K562 treated with DMSO at 1 percent for 24 hours (cell line): ENCODE data around the gene SHC1. TPM values are rescaled to one million over a fixed set of nuclear protein-coding genes. Genes with fewer than 3 reads are reported as not detected.

Experiments used
- total RNA-seq: library from RNA; unstranded; fragments of 300-600 nt; gene quantifications from 2 replicates; pipeline ENCODE4 v1.2.3, GENCODE V29; 2022; ENCODE audit warnings: low read depth; ENCODE audit not compliant: insufficient read depth

SHC1 gene
- 53.7 and 61.2 TPM in 2 replicates for total RNA-seq

GRCh38 chr1:154970631-154971340 lies at the start of gene SHC1:
TSS of gene SHC1 (minus strand) at chr1:154970747. CDS start at chr1:154970526, 221 bp downstream.

GRCh38 chr1:155002464-155003226 lies 32.1 kb upstream of the SHC1 start, which contains the start of gene ZBTB7B:
TSS of gene ZBTB7B (plus strand) at chr1:155002802. CDS start at chr1:155014661, 11,859 bp downstream.

GRCh38 chr1:154993572-154994268 lies 23.2 kb upstream of the SHC1 start, which contains the start of gene LENEP:
TSS of gene LENEP (plus strand) at chr1:154993586. CDS start at chr1:154993608, 22 bp downstream.

GRCh38 chr1:154982897-154983648 lies 12.5 kb upstream of the SHC1 start, which contains the start of gene FLAD1:
TSS of gene FLAD1 (plus strand) at chr1:154983344. CDS start at chr1:154983695, 351 bp downstream.

GRCh38 chr1:154974102-154974807 lies 3.7 kb upstream of the SHC1 start, which contains the start of gene CKS1B:
TSS of gene CKS1B (plus strand) at chr1:154974681. CDS start at chr1:154974746, 65 bp downstream.

GRCh38 chr1:154961207-154962155 lies 9.1 kb downstream of the SHC1 start, which contains the start of gene PYGO2:
TSS of gene PYGO2 (minus strand) at chr1:154961782. CDS start at chr1:154961576, 206 bp downstream.

GRCh38 chr1:154955718-154956543 lies 14.6 kb downstream of the SHC1 start, which contains the start of gene PBXIP1:
TSS of gene PBXIP1 (minus strand) at chr1:154956099. CDS start at chr1:154953721, 2,378 bp downstream.

GRCh38 chr1:154936555-154937084 lies 33.9 kb downstream of the SHC1 start, which contains the start of gene PMVK:
TSS of gene PMVK (minus strand) at chr1:154936719. CDS start at chr1:154936685, 34 bp downstream.

Other genes starting within 250 kb of the SHC1 start
- gene KCNN3, start 100.5 kb downstream of the SHC1 start, total RNA-seq: 0.02 TPM in 1 of 2 replicates, not detected in the other
- 22.5 and 25.3 TPM in 2 replicates for gene PMVK, start 34.0 kb downstream of the SHC1 start, total RNA-seq
- 22.6 and 23.0 TPM in 2 replicates for gene PBXIP1, start 14.6 kb downstream of the SHC1 start, total RNA-seq
- 49.1 and 50.8 TPM in 2 replicates for gene PYGO2, start 9.0 kb downstream of the SHC1 start, total RNA-seq
- gene CKS1B, start 3.9 kb upstream of the SHC1 start, total RNA-seq: 334 and 346 TPM in 2 replicates
- 45.3 and 54.6 TPM in 2 replicates for gene FLAD1, start 12.6 kb upstream of the SHC1 start, total RNA-seq
- not detected in 2 replicates for gene LENEP, start 22.8 kb upstream of the SHC1 start, total RNA-seq
- gene ZBTB7B, start 32.1 kb upstream of the SHC1 start, total RNA-seq: 41.9 and 50.3 TPM in 2 replicates
- 0.68 and 2.1 TPM in 2 replicates for gene DCST2, start 63.0 kb upstream of the SHC1 start, total RNA-seq
- gene DCST1, start 63.1 kb upstream of the SHC1 start, total RNA-seq: not detected in 2 replicates
- 60.0 and 63.6 TPM in 2 replicates for gene ADAM15, start 80.6 kb upstream of the SHC1 start, total RNA-seq
- gene EFNA4, start 93.0 kb upstream of the SHC1 start, total RNA-seq: 16.7 and 17.6 TPM in 2 replicates
- gene EFNA3, start 108.1 kb upstream of the SHC1 start, total RNA-seq: 5.8 and 5.9 TPM in 2 replicates
- 4.9 and 5.8 TPM in 2 replicates for gene EFNA1, start 157.1 kb upstream of the SHC1 start, total RNA-seq
- gene SLC50A1, start 165.1 kb upstream of the SHC1 start, total RNA-seq: 107 and 111 TPM in 2 replicates
- 97.5 and 132 TPM in 2 replicates for gene DPM3, start 169.8 kb upstream of the SHC1 start, total RNA-seq
- 319 and 328 TPM in 2 replicates for gene KRTCAP2, start 202.6 kb upstream of the SHC1 start, total RNA-seq
- gene TRIM46, start 203.1 kb upstream of the SHC1 start, total RNA-seq: not detected in 2 replicates
- gene THBS3, start 237.2 kb upstream of the SHC1 start, total RNA-seq: 4.2 and 4.4 TPM in 2 replicates
- 72.4 and 82.0 TPM in 2 replicates for gene MTX1, start 237.9 kb upstream of the SHC1 start, total RNA-seq